Right atrium auricular region (tissue), 2 donors: ENCODE measurements around the gene KLF13. TPM values are rescaled to one million over a fixed set of nuclear protein-coding genes. Genes with fewer than 3 reads are reported as not detected.

Experiments used
- DNase-seq: peaks from one replicate; pipeline ENCODE4 v3.0.0-alpha.2; 2019; ENCODE audit warnings: low spot score
- H3K27ac ChIP-seq, 2 donors: fragments of 200-600 bp; sonication (generic); 1 replicate in 1 of 2; 2 replicates in 1 of 2; pipeline ENCODE4 v1.5.1; 2016 to 2019
- H3K27me3 ChIP-seq, 2 donors: fragments of 200-600 bp; sonication (generic); one replicate each; pipeline versions ENCODE4 v1.5.1 to v1.6.0; 2017 to 2019
- H3K36me3 ChIP-seq: fragments of 200-600 bp; sonication (generic); one replicate; pipeline ENCODE4 v1.5.1; 2016
- H3K4me1 ChIP-seq, 2 donors: fragments of 200-600 bp; sonication (generic); one replicate each; pipeline versions ENCODE4 v1.5.1 to v1.6.0; 2017 to 2019
- H3K4me3 ChIP-seq, 2 donors: fragments of 200-600 bp; sonication (generic); 1 replicate in 1 of 2; 2 replicates in 1 of 2; pipeline ENCODE4 v1.5.1; 2017 to 2019; ENCODE audit warnings: mild to moderate bottlenecking in 1 of 2, moderate library complexity in 1 of 2
- H3K9me3 ChIP-seq, 2 donors: fragments of 200-600 bp; sonication (generic); one replicate each; pipeline ENCODE4 v1.5.1; 2019
- CTCF ChIP-seq, 2 donors: fragments of 200-600 bp; sonication (generic); IDR thresholded peaks; one replicate each; pipeline ENCODE4 v1.5.1; 2019; ENCODE audit warnings: antibody characterized with exemption in 2 of 2
- total RNA-seq, 2 donors: library from RNA; depleted of rRNA; stranded (reverse); fragments of >200 nt; gene quantifications; one replicate each; pipeline ENCODE4 v1.1.0, GENCODE V29; 2016

Gene KLF13
- total RNA-seq, 2 donors from 2014 or later = 52.8 to 54.6 TPM

- Histone ChIP-seq H3K4me1 (peaks cover 0 to 61% of the 10 kb centered on the region in 2 donors), H3K27me3 (no peaks in the 10 kb centered on the region), H3K36me3 (no peaks in the 10 kb centered on the region), H3K4me3 (no peak overlapping the region), H3K9me3 (no peaks in the 10 kb centered on the region), H3K27ac (no peak overlapping the region)
- DNase-seq = no peak
- TF ChIP-seq CTCF (IDR thresholded peaks at IDR 0.05) = no peak
Measured at GRCh38 chr15:31301673-31301990, 25.0 kb upstream of the KLF13 start.

DNA sequence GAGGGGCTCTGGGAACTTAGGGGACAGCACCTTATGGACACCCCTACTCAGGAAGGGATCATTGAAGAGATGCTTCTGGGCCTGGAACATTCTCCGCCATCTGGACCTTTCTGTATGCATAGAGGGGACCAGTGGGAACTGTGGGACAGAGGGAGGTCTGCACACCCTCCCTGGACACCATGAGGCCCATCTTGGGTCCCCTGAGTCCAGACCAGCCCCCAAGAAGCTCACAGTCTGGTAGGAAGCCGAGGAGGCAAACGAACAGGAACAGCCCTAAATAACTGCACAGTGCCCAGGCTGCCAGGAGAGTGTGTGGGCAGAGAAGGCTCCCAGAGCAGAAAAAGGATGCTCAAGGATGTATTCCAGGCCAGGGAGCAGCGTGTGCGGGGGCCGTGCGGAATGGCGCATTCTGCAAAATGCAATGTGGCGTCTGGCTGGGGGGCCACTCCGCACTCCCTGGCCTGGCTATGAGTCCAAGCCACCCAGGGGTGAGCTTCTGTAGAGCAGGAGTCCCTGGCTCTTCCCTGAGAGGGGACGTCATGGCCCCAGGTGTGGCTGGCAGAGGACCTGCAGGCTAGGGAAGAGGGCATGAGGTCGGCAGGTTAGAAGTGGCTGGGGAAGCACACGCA is 24.5 kb upstream of the KLF13 start:
- Histone ChIP-seq H3K4me1 (peaks cover 0 to 66% of the 10 kb centered on the region in 2 donors), H3K9me3 (no peaks in the 10 kb centered on the region), H3K27me3 (no peaks in the 10 kb centered on the region), H3K27ac (no peak overlapping the region), H3K36me3 (no peaks in the 10 kb centered on the region), H3K4me3 (no peak overlapping the region)
- no peak for TF ChIP-seq CTCF (IDR thresholded peaks at IDR 0.05)
- DNase-seq = peak; percentile 55

DNA sequence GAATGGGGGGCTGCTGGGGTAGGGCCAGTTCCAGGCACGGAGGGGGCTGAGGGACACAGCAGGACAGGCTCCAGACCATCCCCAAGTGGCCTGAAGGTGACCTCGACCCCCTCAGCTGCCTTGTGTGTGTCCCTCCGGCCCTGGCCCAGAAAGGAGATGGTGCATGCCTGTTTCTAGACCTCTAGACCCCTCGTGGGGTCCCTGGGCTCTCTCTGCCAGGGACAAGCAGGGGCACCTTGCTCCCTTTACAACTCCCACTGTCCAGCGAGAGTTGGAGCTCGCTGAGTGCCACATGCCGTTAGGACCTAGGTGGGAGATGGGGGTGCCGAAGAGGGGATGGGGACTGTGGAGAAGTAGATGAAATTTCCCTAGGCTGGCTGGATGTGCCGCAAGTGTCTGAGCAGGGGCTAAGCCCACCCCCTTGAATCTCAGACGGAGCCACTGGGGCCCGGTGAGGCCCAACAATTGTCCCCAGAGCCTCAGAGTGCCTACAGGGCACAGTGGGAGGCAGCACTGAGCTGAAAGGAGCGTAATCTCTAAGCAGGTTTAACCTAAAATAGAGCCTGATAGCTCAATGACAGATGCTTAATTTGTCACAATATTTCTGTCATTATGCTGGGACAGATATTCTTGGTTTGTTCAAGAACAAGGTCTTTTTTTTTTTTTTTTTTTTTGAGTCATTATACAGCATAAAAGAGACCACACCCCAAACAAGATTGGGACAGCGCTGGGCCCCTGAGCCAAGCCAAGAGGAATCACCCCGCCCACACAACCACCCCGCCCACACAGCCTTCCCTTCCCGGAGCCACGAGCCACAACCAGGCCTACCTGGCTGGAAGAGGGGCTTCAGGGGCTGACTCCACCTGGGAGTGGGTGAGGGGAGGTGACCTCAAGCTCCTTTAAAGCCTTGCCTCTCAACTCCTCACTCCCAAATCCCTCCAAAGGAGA is 23.6 kb upstream of the KLF13 start:
- no peak for TF ChIP-seq CTCF (IDR thresholded peaks at IDR 0.05)
- H3K27ac ChIP-seq = no peak overlapping the region

DNA sequence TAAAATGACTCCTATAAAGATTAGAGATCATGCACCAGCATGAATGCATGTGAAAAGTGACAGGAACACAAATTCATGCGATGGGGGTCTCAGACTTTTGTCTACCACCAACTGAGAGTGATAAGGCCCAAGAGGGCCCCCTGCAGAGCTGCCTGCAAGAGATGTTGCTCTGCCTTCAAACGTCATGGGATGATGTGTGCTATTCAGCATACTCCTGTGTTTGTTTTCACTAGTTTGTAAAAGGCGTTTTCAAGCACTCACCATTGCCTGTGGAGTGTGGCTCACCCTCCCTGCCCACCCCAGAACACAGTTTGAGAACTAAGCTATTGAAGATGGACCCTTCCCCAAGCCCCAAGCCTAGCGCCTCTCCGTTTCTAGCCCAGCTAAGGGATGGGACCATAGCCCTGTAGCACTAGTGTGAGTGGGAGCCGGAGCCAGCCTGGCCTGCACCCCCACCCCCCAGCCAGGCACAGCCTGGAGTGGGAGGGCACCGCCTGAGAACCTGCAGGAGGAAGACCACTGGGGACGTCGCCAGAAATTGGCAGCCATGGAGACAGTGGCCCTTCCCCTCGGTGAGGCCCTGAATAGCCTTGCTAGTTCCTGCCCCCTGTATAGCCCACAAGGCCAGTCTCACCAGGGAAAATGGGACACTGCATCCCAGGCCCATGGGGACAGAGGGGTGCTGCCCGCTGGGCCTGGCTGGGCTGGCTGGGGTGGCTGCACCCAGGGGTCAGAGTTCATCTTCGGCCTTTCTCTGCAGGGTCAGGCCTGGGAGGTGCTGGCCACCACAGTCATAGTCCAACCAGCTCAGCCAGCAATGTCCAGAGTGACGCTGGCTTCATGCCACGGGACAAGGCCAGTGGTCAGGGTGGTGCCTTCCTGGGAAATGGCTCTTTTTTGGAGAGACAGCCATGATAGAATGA is 22.6 kb upstream of the KLF13 start:
- DNase-seq = peak; percentile 56
- Histone ChIP-seq H3K4me3 (no peak overlapping the region), H3K4me1 (peaks cover 0 to 71% of the 10 kb centered on the region in 2 donors), H3K9me3 (no peaks in the 10 kb centered on the region), H3K36me3 (no peaks in the 10 kb centered on the region), H3K27ac (no peak overlapping the region), H3K27me3 (no peaks in the 10 kb centered on the region)
- no peak for TF ChIP-seq CTCF (IDR thresholded peaks at IDR 0.05)

More for the DNA sequence above, 23.6 kb upstream of the KLF13 start:
- DNase-seq = peak; percentile 79
- Histone ChIP-seq H3K4me3 (no peak overlapping the region), H3K9me3 (no peaks in the 10 kb centered on the region), H3K36me3 (no peaks in the 10 kb centered on the region), H3K27me3 (no peaks in the 10 kb centered on the region), H3K4me1 (peaks cover 0 to 71% of the 10 kb centered on the region in 2 donors)

GRCh38 chr15:31304751-31305365 is 21.8 kb upstream of the KLF13 start:
- DNase-seq = peak; percentile 56

More at GRCh38 chr15:31304751-31305365, 21.8 kb upstream of the KLF13 start:
- Histone ChIP-seq H3K36me3 (no peaks in the 10 kb centered on the region), H3K4me1 (peaks cover 0 to 69% of the 10 kb centered on the region in 2 donors), H3K4me3 (no peak overlapping the region), H3K27me3 (no peaks in the 10 kb centered on the region), H3K9me3 (no peaks in the 10 kb centered on the region), H3K27ac (no peak overlapping the region)
- TF ChIP-seq CTCF (IDR thresholded peaks at IDR 0.05) = no peak
